SK-N-SH treated with all-trans-retinoic acid at 6 μM for 48 hours (cell line): Measurements from ENCODE around the gene ZBTB17.

ENCODE experiments used
- ATAC-seq: fragments of 200-7000 bp; cut with Tn5 transposase; 3 replicates; pipeline ENCODE4 v1.9.1; 2020; ENCODE audit warnings: mild to moderate bottlenecking, moderate library complexity
- ARNTL ChIP-seq: fragments of 450-650 bp; formaldehyde crosslinking; IDR thresholded peaks from 2 replicates; pipeline ENCODE4 v1.5.0; 2020; ENCODE audit warnings: low read depth, mild to moderate bottlenecking, moderate library complexity, borderline replicate concordance
- BACH2 ChIP-seq: fragments of 250-450 bp; sonication (Bioruptor Pico); IDR thresholded peaks from 2 replicates; pipeline ENCODE4 v1.9.0; 2021; ENCODE audit warnings: mild to moderate bottlenecking, borderline replicate concordance
- CSDC2 ChIP-seq: fragments of 250-450 bp; sonication (Bioruptor Pico); IDR thresholded peaks from 2 replicates; pipeline ENCODE4 v1.5.0; 2020; ENCODE audit warnings: mild to moderate bottlenecking, moderate library complexity
- GLIS3 ChIP-seq: fragments of 250-450 bp; sonication (Bioruptor Pico); IDR thresholded peaks from 2 replicates; pipeline ENCODE4 v1.5.0; 2020; ENCODE audit warnings: mild to moderate bottlenecking, moderate library complexity
- ISL1 ChIP-seq: fragments of 250-450 bp; sonication (Bioruptor Pico); IDR thresholded peaks from 2 replicates; pipeline ENCODE4 v2.1.2; 2022; ENCODE audit warnings: mild to moderate bottlenecking, moderate library complexity
- PPARA ChIP-seq: fragments of 250-450 bp; sonication (Bioruptor Pico); IDR thresholded peaks from 2 replicates; pipeline ENCODE4 v1.5.0; 2020; ENCODE audit warnings: mild to moderate bottlenecking, borderline replicate concordance
- RARB ChIP-seq: fragments of 250-450 bp; sonication (Bioruptor Pico); IDR thresholded peaks from 2 replicates; pipeline ENCODE4 v1.8.0; 2021; ENCODE audit warnings: mild to moderate bottlenecking, moderate library complexity
- SNAI2 ChIP-seq: fragments of 250-450 bp; sonication (Bioruptor Pico); IDR thresholded peaks from 2 replicates; pipeline ENCODE4 v1.5.0; 2020; ENCODE audit warnings: mild to moderate bottlenecking, moderate library complexity
- TOX ChIP-seq: fragments of 250-450 bp; sonication (Bioruptor Pico); IDR thresholded peaks from 2 replicates; pipeline ENCODE4 v1.8.0; 2021; ENCODE audit warnings: mild to moderate bottlenecking, moderate library complexity, borderline replicate concordance
- ZC3H10 ChIP-seq: fragments of 250-450 bp; sonication (Bioruptor Pico); IDR thresholded peaks from 2 replicates; pipeline ENCODE4 v1.5.1; 2021; ENCODE audit warnings: mild to moderate bottlenecking, moderate library complexity
- ZFP3 ChIP-seq: fragments of 250-450 bp; sonication (Bioruptor Pico); IDR thresholded peaks from 2 replicates; pipeline ENCODE4 v1.5.0; 2020; ENCODE audit warnings: mild to moderate bottlenecking, moderate library complexity
- ZFP30 ChIP-seq: fragments of 450-650 bp; formaldehyde crosslinking; IDR thresholded peaks from 2 replicates; pipeline ENCODE4 v1.5.0; 2022; ENCODE audit warnings: mild to moderate bottlenecking, moderate library complexity
- ZNF565 ChIP-seq: fragments of 450-650 bp; formaldehyde crosslinking; conservative IDR thresholded peaks from 2 replicates; pipeline ENCODE4 v1.5.0; 2020; ENCODE audit warnings: low read depth, mild to moderate bottlenecking, moderate library complexity
- ZNF70 ChIP-seq: fragments of 450-650 bp; formaldehyde crosslinking; IDR thresholded peaks from 2 replicates; pipeline ENCODE4 v1.5.0; 2020; ENCODE audit warnings: mild to moderate bottlenecking, moderate library complexity
- ZNF8 ChIP-seq: fragments of 450-650 bp; formaldehyde crosslinking; IDR thresholded peaks from 2 replicates; pipeline ENCODE4 v1.5.0; 2020; ENCODE audit warnings: mild to moderate bottlenecking, moderate library complexity
- TF ChIP-seq, protein P1 (sequence below): fragments of 250-450 bp; sonication (Bioruptor Pico); IDR thresholded peaks from 2 replicates; pipeline ENCODE4 v1.8.0; 2021; ENCODE audit warnings: low read depth, mild to moderate bottlenecking, moderate library complexity, borderline replicate concordance
- TF ChIP-seq, protein P2 (sequence below): fragments of 250-450 bp; sonication (Bioruptor Pico); IDR thresholded peaks from 2 replicates; pipeline ENCODE4 v1.5.0; 2020; ENCODE audit warnings: mild to moderate bottlenecking, moderate library complexity
- TF ChIP-seq, protein P3 (sequence below): fragments of 250-450 bp; sonication (Bioruptor Pico); IDR thresholded peaks from 2 replicates; pipeline ENCODE4 v1.5.1; 2020; ENCODE audit warnings: low read depth, mild to moderate bottlenecking, moderate library complexity

The ZBTB17 gene

DNA sequence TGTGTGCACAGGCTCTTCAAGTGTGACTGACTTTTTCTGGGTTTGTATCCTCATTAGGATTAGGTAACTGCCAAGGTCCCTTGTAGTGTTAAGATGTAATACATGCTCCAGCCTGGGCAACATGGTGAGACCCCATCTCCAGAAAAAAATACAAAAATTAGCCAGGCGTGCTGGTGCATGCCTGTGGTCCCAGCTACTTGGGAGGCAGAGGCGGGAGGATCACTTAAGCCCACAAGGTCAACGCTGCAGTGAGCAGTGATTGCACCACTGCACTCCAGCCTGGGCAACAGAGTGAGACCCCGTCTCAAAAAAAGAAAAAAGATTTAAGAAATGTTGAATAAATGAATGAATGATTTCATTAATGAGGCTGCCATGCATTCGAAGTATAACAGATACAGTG is 15.1 kb downstream of the ZBTB17 start (continued):
- TF ChIP-seq, protein P1, sequence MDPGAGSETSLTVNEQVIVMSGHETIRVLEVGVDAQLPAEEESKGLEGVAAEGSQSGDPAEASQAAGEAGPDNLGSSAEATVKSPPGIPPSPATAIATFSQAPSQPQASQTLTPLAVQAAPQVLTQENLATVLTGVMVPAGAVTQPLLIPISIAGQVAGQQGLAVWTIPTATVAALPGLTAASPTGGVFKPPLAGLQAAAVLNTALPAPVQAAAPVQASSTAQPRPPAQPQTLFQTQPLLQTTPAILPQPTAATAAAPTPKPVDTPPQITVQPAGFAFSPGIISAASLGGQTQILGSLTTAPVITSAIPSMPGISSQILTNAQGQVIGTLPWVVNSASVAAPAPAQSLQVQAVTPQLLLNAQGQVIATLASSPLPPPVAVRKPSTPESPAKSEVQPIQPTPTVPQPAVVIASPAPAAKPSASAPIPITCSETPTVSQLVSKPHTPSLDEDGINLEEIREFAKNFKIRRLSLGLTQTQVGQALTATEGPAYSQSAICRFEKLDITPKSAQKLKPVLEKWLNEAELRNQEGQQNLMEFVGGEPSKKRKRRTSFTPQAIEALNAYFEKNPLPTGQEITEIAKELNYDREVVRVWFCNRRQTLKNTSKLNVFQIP (CRISPR knock-in tag): no peak
- TF ChIP-seq, protein P2, sequence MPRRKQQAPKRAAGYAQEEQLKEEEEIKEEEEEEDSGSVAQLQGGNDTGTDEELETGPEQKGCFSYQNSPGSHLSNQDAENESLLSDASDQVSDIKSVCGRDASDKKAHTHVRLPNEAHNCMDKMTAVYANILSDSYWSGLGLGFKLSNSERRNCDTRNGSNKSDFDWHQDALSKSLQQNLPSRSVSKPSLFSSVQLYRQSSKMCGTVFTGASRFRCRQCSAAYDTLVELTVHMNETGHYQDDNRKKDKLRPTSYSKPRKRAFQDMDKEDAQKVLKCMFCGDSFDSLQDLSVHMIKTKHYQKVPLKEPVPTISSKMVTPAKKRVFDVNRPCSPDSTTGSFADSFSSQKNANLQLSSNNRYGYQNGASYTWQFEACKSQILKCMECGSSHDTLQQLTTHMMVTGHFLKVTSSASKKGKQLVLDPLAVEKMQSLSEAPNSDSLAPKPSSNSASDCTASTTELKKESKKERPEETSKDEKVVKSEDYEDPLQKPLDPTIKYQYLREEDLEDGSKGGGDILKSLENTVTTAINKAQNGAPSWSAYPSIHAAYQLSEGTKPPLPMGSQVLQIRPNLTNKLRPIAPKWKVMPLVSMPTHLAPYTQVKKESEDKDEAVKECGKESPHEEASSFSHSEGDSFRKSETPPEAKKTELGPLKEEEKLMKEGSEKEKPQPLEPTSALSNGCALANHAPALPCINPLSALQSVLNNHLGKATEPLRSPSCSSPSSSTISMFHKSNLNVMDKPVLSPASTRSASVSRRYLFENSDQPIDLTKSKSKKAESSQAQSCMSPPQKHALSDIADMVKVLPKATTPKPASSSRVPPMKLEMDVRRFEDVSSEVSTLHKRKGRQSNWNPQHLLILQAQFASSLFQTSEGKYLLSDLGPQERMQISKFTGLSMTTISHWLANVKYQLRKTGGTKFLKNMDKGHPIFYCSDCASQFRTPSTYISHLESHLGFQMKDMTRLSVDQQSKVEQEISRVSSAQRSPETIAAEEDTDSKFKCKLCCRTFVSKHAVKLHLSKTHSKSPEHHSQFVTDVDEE (CRISPR knock-in tag): no peak

DNA sequence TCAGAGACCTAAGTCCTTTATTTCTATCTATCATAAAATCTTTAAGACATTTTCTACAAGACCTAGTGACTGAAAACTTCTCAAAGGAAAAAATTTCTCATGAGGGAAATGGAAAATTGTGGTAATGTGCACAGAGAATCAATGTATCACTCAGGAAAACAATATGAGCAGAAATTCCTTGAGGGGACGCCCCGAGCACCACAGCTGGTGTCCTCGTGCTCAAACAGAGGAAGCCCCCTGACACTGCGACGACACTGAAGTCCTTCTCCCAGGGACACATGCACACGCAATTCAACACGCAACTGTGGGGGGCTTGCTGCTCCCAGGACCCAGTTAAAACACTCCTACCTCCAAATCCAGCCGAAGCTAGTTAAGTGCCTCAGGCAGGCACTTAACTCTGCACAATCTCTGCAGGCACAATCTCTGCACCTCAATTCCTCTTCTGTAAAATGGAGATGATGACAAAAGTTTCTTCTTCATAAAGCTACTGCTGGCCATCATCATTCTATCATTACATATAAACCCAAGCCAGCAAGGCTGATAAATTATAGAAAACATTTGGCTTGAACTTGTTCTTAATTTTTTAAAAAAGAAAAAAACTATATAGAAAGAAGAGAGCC is 16.0 kb downstream of the ZBTB17 start:
- TF ChIP-seq ZNF565 (CRISPR knock-in tag) (no peak), TOX (no peak), SNAI2 (CRISPR knock-in tag) (no peak), ZFP30 (CRISPR knock-in tag) (no peak), RARB (no peak), ARNTL (CRISPR knock-in tag) (no peak), PPARA (no peak), BACH2 (no peak), CSDC2 (CRISPR knock-in tag) (no peak)
- TF ChIP-seq, protein P2 (CRISPR knock-in tag): no peak
- ATAC-seq: no peak

DNA sequence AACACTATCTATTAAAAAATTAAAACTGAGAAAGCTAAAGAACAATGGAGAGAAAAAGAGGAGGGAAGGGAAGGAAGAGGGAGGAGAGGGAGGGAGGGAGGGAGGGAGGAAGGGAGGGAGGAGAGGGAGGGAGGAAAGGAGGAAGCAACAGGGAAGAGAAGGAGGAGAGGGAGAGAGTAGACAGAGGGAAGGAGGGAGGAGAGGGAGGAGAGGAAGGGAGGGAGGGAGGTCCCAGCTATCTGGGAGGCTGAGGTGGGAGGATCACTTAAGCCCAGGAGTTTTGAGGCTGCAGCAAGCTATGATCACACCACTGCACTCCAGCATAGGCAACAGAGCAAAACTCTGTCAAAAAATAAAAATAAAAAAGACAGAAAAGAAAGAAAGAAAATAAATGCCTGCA is 16.5 kb downstream of the ZBTB17 start:
- ATAC-seq: no peak
- TF ChIP-seq, protein P3, sequence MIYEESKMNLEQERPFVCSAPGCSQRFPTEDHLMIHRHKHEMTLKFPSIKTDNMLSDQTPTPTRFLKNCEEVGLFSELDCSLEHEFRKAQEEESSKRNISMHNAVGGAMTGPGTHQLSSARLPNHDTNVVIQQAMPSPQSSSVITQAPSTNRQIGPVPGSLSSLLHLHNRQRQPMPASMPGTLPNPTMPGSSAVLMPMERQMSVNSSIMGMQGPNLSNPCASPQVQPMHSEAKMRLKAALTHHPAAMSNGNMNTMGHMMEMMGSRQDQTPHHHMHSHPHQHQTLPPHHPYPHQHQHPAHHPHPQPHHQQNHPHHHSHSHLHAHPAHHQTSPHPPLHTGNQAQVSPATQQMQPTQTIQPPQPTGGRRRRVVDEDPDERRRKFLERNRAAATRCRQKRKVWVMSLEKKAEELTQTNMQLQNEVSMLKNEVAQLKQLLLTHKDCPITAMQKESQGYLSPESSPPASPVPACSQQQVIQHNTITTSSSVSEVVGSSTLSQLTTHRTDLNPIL (CRISPR knock-in tag): no peak
- TF ChIP-seq ZNF70: no peak
- no peak for TF ChIP-seq CSDC2 (CRISPR knock-in tag)
- TF ChIP-seq, protein P1 (CRISPR knock-in tag): no peak
- no peak for TF ChIP-seq ISL1
- no peak for TF ChIP-seq ZNF8 (CRISPR knock-in tag)
- TF ChIP-seq ZFP3 (CRISPR knock-in tag): no peak
- no peak for TF ChIP-seq ZC3H10 (CRISPR knock-in tag)
- TF ChIP-seq GLIS3 (CRISPR knock-in tag): no peak
- no peak for TF ChIP-seq SNAI2 (CRISPR knock-in tag)
- TF ChIP-seq, protein P2 (CRISPR knock-in tag): no peak
- TF ChIP-seq TOX: no peak
- TF ChIP-seq BACH2: no peak
- TF ChIP-seq ARNTL (CRISPR knock-in tag): no peak
- no peak for TF ChIP-seq ZFP30 (CRISPR knock-in tag)
- TF ChIP-seq, all 23 proteins: peak for 0
